Right ventricle myocardium superior (tissue), 1 donor: ENCODE measurements around the gene DISC1. TPM values are rescaled to one million over a fixed set of nuclear protein-coding genes. Genes with fewer than 3 reads are reported as not detected.

Experiments used
- total RNA-seq: library from RNA; stranded (reverse); fragmentation: NEBNext Ultra II Directional; extraction: Animal tissue kit (Norgen Biotek cat#: 25700); gene quantifications from one replicate; pipeline ENCODE4 v1.2.1, GENCODE V29; 2021
- donor health status: DM: no; HTN: yes; CAD: no; lungs with severe emphysema.

DISC1 gene
- total RNA-seq, 1 donor from 2014 or later: 3.0 TPM

Other genes with a start within 250 kb of the DISC1 start
- 75.2 TPM for gene EGLN1, start 204.5 kb upstream of the DISC1 start, total RNA-seq
- gene TSNAX, start 98.1 kb upstream of the DISC1 start, total RNA-seq: 22.8 TPM